ENCODE results near the gene ARID3B. TPM values are rescaled to one million over a fixed set of nuclear protein-coding genes. Genes with fewer than 3 reads are reported as not detected.
A peak's percentile ranks its signal among the peaks of the same experiment; 100 is the strongest.

ARID3B gene
- total RNA-seq, 1 experiment from 2014 or later = 101 TPM

GRCh38 chr15:74558706-74559105, 17.7 kb downstream of the ARID3B start:
- Histone ChIP-seq H3K23me2 (ENCODE audit: insufficient read length, low read depth, low read length, poor library complexity, severe bottlenecking) (no peaks in the 10 kb centered on the region), H3K4ac (ENCODE audit: low read depth, low read length) (no peak overlapping the region), H2AK5ac (ENCODE audit: insufficient read length, low read length) (no peak overlapping the region), H2BK12ac (ENCODE audit: insufficient read length, low read depth, low read length) (no peak overlapping the region), H2BK5ac (ENCODE audit: insufficient read length, low read length) (no peak overlapping the region), H3K79me2 (ENCODE audit: insufficient read depth, low read length) (peaks cover 18% of the 10 kb centered on the region), H3K4me2 (ENCODE audit: insufficient read depth, insufficient read length, low read length) (no peak overlapping the region), H4K91ac (ENCODE audit: insufficient read length, low read depth, low read length) (no peak overlapping the region), H3K9me3 (ENCODE audit: control insufficient read depth, low read depth, low read length) (no peaks in the 10 kb centered on the region), H2BK120ac (ENCODE audit: low read depth, low read length, poor library complexity, severe bottlenecking) (no peak overlapping the region), H3K14ac (ENCODE audit: insufficient read depth, low read length) (no peak overlapping the region), H3K4me1 (ENCODE audit: insufficient read depth, low read length) (no peaks in the 10 kb centered on the region), H3K27me3 (ENCODE audit: insufficient read depth, low read length) (no peaks in the 10 kb centered on the region), H3K23ac (ENCODE audit: insufficient read length, low read depth, low read length) (no peak overlapping the region), H2AFZ (ENCODE audit: low read length) (no peak overlapping the region), H4K8ac (replicated peaks; ENCODE audit: insufficient read length, low read depth, low read length) (no peak overlapping the region), H3K18ac (ENCODE audit: insufficient read length, low read depth, low read length) (no peak overlapping the region), H3K27ac (ENCODE audit: insufficient read length, low read depth, low read length) (no peak overlapping the region), H4K20me1 (ENCODE audit: control insufficient read depth, insufficient read depth, insufficient read length) (no peaks in the 10 kb centered on the region), H3K79me1 (ENCODE audit: insufficient read depth, low read depth, low read length, poor library complexity, severe bottlenecking) (peaks cover 3% of the 10 kb centered on the region), H3K9ac (ENCODE audit: extremely low read depth, insufficient read length, low read length) (no peak overlapping the region), H3K56ac (ENCODE audit: insufficient read length, low read depth, low read length) (no peak overlapping the region), H2BK15ac (ENCODE audit: low read depth, low read length) (no peak overlapping the region), H2BK20ac (ENCODE audit: low read depth, low read length, poor library complexity, severe bottlenecking) (no peak overlapping the region), H3T11ph (ENCODE audit: low read length) (no peak overlapping the region), H4K5ac (ENCODE audit: insufficient read length, low read depth, low read length) (no peak overlapping the region)
- no CpG with 5 or more reads among the region's 5 CpGs for WGBS (ENCODE audit: extremely low coverage, insufficient read length, low lambda C conversion rate)
- Mint-ChIP-seq H3K4me3 (no peak overlapping the region), H3K36me3 (ENCODE audit: insufficient read depth in 1 of 3, low read depth in 3 of 3) (peaks cover 17 to 53% (median 45%) of the 10 kb centered on the region in 3 experiments), H3K9me3 (no peaks in the 10 kb centered on the region), H3K27me3 (ENCODE audit: low read depth) (no peaks in the 10 kb centered on the region), H3K4me1 (peaks cover 13 to 14% of the 10 kb centered on the region in 2 experiments), H3K27ac (peak overlapping the region in 2 of 3 experiments; percentile 21 to 86; a peak in 4 of 7 replicates)
- TF ChIP-seq, protein P1, sequence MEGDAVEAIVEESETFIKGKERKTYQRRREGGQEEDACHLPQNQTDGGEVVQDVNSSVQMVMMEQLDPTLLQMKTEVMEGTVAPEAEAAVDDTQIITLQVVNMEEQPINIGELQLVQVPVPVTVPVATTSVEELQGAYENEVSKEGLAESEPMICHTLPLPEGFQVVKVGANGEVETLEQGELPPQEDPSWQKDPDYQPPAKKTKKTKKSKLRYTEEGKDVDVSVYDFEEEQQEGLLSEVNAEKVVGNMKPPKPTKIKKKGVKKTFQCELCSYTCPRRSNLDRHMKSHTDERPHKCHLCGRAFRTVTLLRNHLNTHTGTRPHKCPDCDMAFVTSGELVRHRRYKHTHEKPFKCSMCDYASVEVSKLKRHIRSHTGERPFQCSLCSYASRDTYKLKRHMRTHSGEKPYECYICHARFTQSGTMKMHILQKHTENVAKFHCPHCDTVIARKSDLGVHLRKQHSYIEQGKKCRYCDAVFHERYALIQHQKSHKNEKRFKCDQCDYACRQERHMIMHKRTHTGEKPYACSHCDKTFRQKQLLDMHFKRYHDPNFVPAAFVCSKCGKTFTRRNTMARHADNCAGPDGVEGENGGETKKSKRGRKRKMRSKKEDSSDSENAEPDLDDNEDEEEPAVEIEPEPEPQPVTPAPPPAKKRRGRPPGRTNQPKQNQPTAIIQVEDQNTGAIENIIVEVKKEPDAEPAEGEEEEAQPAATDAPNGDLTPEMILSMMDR (conservative IDR thresholded peaks at IDR 0.05) = no peak
- no peak for DNase-seq
